GM23338 (cell line): ENCODE measurements around the gene OTUD4.

Source experiments
- CREB1 ChIP-seq: fragments of 250-450 bp; sonication (Bioruptor Pico); IDR thresholded peaks from 2 replicates; pipeline ENCODE4 v1.5.0; 2020; ENCODE audit warnings: low read depth, mild to moderate bottlenecking, moderate library complexity
- ETS1 ChIP-seq: IDR thresholded peaks from 2 replicates; pipeline ENCODE4 v1.6.1; 2016; ENCODE audit warnings: antibody characterized with exemption
- EZH2 ChIP-seq: fragments of 200-600 bp; sonication (generic); IDR thresholded peaks from one replicate; pipeline ENCODE4 v1.8.0; 2017; ENCODE audit warnings: antibody characterized with exemption, mild to moderate bottlenecking, low read depth; ENCODE audit not compliant: unreplicated experiment
- EZH2phosphoT487 ChIP-seq: fragments of 200-600 bp; sonication (generic); IDR thresholded peaks from one replicate; pipeline ENCODE4 v1.8.1; 2018; ENCODE audit warnings: antibody characterized with exemption; ENCODE audit not compliant: unreplicated experiment
- JUNB ChIP-seq: IDR thresholded peaks from one replicate; pipeline ENCODE4 v1.6.1; 2016; ENCODE audit warnings: antibody characterized with exemption; ENCODE audit not compliant: unreplicated experiment
- POLR2AphosphoS5 ChIP-seq: IDR thresholded peaks from 2 replicates; pipeline ENCODE4 v1.6.1; 2016; ENCODE audit warnings: antibody characterized with exemption, low read depth
- ZNF331 ChIP-seq: fragments of 250-450 bp; sonication (Bioruptor Pico); IDR thresholded peaks from 2 replicates; pipeline ENCODE4 v1.5.0; 2020; ENCODE audit warnings: low read depth, mild to moderate bottlenecking, moderate library complexity
- TF ChIP-seq, protein P1 (sequence below), 2 experiments: fragments of 200-600 bp in 1 of 2; sonication (generic) in 1 of 2; conservative IDR thresholded peaks; 2 replicates each; pipeline versions ENCODE4 v1.5.1 to v1.6.1; 2016 to 2017; ENCODE audit warnings: antibody characterized with exemption in 2 of 2, low read depth in 2 of 2, mild to moderate bottlenecking in 2 of 2, moderate library complexity in 1 of 2

DNA sequence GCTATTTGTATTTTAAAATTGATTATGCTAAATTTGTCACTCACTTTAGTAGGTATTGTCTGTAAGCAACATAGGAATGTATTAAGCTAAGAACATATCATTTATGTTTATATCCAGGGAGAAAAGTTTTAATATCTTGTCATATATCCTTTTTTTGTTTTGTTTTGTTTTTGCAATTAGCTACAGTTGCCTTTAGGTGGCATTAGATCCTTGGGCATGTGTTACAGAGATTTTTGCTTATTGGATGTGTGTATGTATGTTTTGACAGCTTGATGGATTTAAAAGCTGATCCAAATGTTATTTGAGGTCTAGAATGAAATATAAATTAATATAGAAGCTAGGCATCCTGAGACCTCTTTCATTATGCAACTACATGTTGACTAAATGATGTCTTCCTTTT is 36.1 kb upstream of the OTUD4 start:
- TF ChIP-seq, protein P1, sequence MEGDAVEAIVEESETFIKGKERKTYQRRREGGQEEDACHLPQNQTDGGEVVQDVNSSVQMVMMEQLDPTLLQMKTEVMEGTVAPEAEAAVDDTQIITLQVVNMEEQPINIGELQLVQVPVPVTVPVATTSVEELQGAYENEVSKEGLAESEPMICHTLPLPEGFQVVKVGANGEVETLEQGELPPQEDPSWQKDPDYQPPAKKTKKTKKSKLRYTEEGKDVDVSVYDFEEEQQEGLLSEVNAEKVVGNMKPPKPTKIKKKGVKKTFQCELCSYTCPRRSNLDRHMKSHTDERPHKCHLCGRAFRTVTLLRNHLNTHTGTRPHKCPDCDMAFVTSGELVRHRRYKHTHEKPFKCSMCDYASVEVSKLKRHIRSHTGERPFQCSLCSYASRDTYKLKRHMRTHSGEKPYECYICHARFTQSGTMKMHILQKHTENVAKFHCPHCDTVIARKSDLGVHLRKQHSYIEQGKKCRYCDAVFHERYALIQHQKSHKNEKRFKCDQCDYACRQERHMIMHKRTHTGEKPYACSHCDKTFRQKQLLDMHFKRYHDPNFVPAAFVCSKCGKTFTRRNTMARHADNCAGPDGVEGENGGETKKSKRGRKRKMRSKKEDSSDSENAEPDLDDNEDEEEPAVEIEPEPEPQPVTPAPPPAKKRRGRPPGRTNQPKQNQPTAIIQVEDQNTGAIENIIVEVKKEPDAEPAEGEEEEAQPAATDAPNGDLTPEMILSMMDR (conservative IDR thresholded peaks at IDR 0.05; ENCODE audit: low read depth in 2 of 2): peak; percentile 70 to 80
- TF ChIP-seq POLR2AphosphoS5: no peak
- no peak for TF ChIP-seq EZH2
- no peak for TF ChIP-seq CREB1
- TF ChIP-seq ETS1: no peak
- no peak for TF ChIP-seq EZH2phosphoT487
- TF ChIP-seq ZNF331 (CRISPR knock-in tag): no peak
- TF ChIP-seq JUNB: no peak
